Activated CD8-positive, alpha-beta memory T cell treated with anti-CD3 and anti-CD28 coated beads, Interleukin-2, amount 50 U/mL, for 1 hour (primary cell): ENCODE results near the gene TOB1.

Experiments
- DNase-seq: peaks from one replicate; pipeline ENCODE4 v3.0.0-alpha.2; 2020; ENCODE audit errors: extremely low read depth

The TOB1 gene

GRCh38 chr17:50845240-50846147, 20.7 kb downstream of the TOB1 start:
- DNase-seq = no peak

- no peak for DNase-seq
Measured at GRCh38 chr17:50844117-50844700, 21.9 kb downstream of the TOB1 start.

GRCh38 chr17:50843150-50843905, 22.8 kb downstream of the TOB1 start:
- no peak for DNase-seq

- DNase-seq = no peak
Measured at GRCh38 chr17:50842506-50843149, 23.5 kb downstream of the TOB1 start.

GRCh38 chr17:50841949-50842354, 24.2 kb downstream of the TOB1 start:
- DNase-seq = no peak

GRCh38 chr17:50841277-50841948, 24.7 kb downstream of the TOB1 start:
- DNase-seq = no peak

GRCh38 chr17:50840311-50840851, 25.8 kb downstream of the TOB1 start:
- no peak for DNase-seq

GRCh38 chr17:50839591-50840310, 26.4 kb downstream of the TOB1 start:
- no peak for DNase-seq

- no peak for DNase-seq
Measured at GRCh38 chr17:50837980-50838954, 27.9 kb downstream of the TOB1 start.

GRCh38 chr17:50837286-50837979, 28.7 kb downstream of the TOB1 start:
- DNase-seq = no peak

- DNase-seq = no peak
Measured at GRCh38 chr17:50836826-50837225, 29.3 kb downstream of the TOB1 start.

- no peak for DNase-seq
Measured at GRCh38 chr17:50835301-50836234, 30.6 kb downstream of the TOB1 start, which contains the start of gene WFIKKN2. Gene WFIKKN2, plus strand, starts transcription at chr17:50835586. Its CDS starts 352 bp downstream, at chr17:50835938.

- DNase-seq = no peak
Measured at GRCh38 chr17:50834429-50835300, 31.5 kb downstream of the TOB1 start.

- DNase-seq = no peak
Measured at GRCh38 chr17:50833510-50834428, 32.4 kb downstream of the TOB1 start.

- DNase-seq = no peak
Measured at GRCh38 chr17:50832864-50833381, 33.2 kb downstream of the TOB1 start.
